Adrenal gland (tissue), 5 donors: Measurements from ENCODE around the gene PRKAR2A.

Source experiments
- CTCF ChIP-seq, 6 experiments: fragments of 450-650 bp in 4 of 6; fragments of 200-600 bp in 2 of 6; sonication (generic) in 1 of 6; IDR thresholded peaks; 1 replicate in 5 of 6; 2 replicates in 1 of 6; pipeline versions ENCODE4 v1.5.1 to v1.8.0; 2016 to 2021; ENCODE audit warnings: antibody characterized with exemption in 6 of 6, mild to moderate bottlenecking in 2 of 6, moderate library complexity in 1 of 6
- POLR2A ChIP-seq, 2 donors: fragments of 450-650 bp; IDR thresholded peaks; one replicate each; pipeline ENCODE4 v1.6.1; 2017; ENCODE audit warnings: antibody characterized with exemption in 2 of 2, mild to moderate bottlenecking in 2 of 2, moderate library complexity in 1 of 2
- donor health status: DM: no; HTN: no; CAD: no.

- TF ChIP-seq CTCF (IDR thresholded peaks at IDR 0.05), result no peak
- TF ChIP-seq POLR2A (IDR thresholded peaks at IDR 0.05), result no peak
Observed at GRCh38 chr3:48707157-48707556, 140.5 kb downstream of the PRKAR2A start.
